SHP77 treated with DMSO at 0.1 percent for 48 hours (cell line): ENCODE measurements around the gene NFIA.
A peak's percentile ranks its signal among the peaks of the same experiment; 100 is the strongest.
"Not testable (repeated sequence)": the region's sequence is repeated elsewhere in the genome, so short reads cannot be mapped to it uniquely, and the experiment has no call there.

Source experiments
- DNase-seq: peaks from one replicate; lab custom pipeline; 2025; lab: John Stamatoyannopoulos, UW

NFIA gene

GRCh38 chr1:61271412-61271789, 189.0 kb downstream of the NFIA start:
- no peak for DNase-seq

- DNase-seq, result no peak
These were observed 190.9 kb downstream of the NFIA start for GRCh38 chr1:61273167-61273705.

- DNase-seq, result no peak
These were observed 191.5 kb downstream of the NFIA start for GRCh38 chr1:61273861-61274260.

GRCh38 chr1:61274939-61275338, 192.6 kb downstream of the NFIA start:
- no peak for DNase-seq

- DNase-seq, result no peak
These were observed 193.9 kb downstream of the NFIA start for GRCh38 chr1:61276246-61276645.

GRCh38 chr1:61277121-61277690, 194.8 kb downstream of the NFIA start:
- no peak for DNase-seq

GRCh38 chr1:61278503-61278902, 196.1 kb downstream of the NFIA start:
- DNase-seq, result not testable (repeated sequence)

- DNase-seq, result no peak
These were observed 196.6 kb downstream of the NFIA start for GRCh38 chr1:61278966-61279365.

- DNase-seq, result no peak
These were observed 197.2 kb downstream of the NFIA start for GRCh38 chr1:61279570-61279969.

- no peak for DNase-seq
These were observed 198.1 kb downstream of the NFIA start for GRCh38 chr1:61280452-61280851.

GRCh38 chr1:61282387-61282786, 200.0 kb downstream of the NFIA start:
- no peak for DNase-seq

GRCh38 chr1:61284248-61284854, 202.0 kb downstream of the NFIA start:
- no peak for DNase-seq

- DNase-seq, result peak; percentile 48
These were observed 202.6 kb downstream of the NFIA start for GRCh38 chr1:61284936-61285335.

- no peak for DNase-seq
These were observed 203.1 kb downstream of the NFIA start for GRCh38 chr1:61285371-61285885.

- no peak for DNase-seq
These were observed 204.7 kb downstream of the NFIA start for GRCh38 chr1:61287014-61287413.

- DNase-seq, result no peak
These were observed 205.4 kb downstream of the NFIA start for GRCh38 chr1:61287734-61288133.

- no peak for DNase-seq
These were observed 207.1 kb downstream of the NFIA start for GRCh38 chr1:61289232-61290098.

- no peak for DNase-seq
These were observed 208.2 kb downstream of the NFIA start for GRCh38 chr1:61290525-61290924.

- no peak for DNase-seq
These were observed 210.8 kb downstream of the NFIA start for GRCh38 chr1:61293197-61293596.

GRCh38 chr1:61293986-61294504, 211.7 kb downstream of the NFIA start:
- DNase-seq, result no peak

- no peak for DNase-seq
These were observed 212.6 kb downstream of the NFIA start for GRCh38 chr1:61294930-61295329.

GRCh38 chr1:61295818-61296537, 213.6 kb downstream of the NFIA start:
- DNase-seq, result no peak
